Liver (tissue), 3 donors: ENCODE measurements around the gene SDHA.
"Not testable (repeated sequence)": the region's sequence is repeated elsewhere in the genome, so short reads cannot be mapped to it uniquely, and the experiment has no call there.

Experiments
- ATF3 ChIP-seq: IDR thresholded peaks from 2 replicates; pipeline ENCODE4 v1.6.1; 2016; ENCODE audit warnings: antibody characterized with exemption
- CTCF ChIP-seq: fragments of 150-350 bp; IDR thresholded peaks from 2 replicates; pipeline ENCODE4 v1.5.1; 2017; ENCODE audit warnings: improper control_type of control experiment, low read depth, low read length; ENCODE audit not compliant: missing input control
- donor health status: healthy.
- donor health status: healthy.

DNA sequence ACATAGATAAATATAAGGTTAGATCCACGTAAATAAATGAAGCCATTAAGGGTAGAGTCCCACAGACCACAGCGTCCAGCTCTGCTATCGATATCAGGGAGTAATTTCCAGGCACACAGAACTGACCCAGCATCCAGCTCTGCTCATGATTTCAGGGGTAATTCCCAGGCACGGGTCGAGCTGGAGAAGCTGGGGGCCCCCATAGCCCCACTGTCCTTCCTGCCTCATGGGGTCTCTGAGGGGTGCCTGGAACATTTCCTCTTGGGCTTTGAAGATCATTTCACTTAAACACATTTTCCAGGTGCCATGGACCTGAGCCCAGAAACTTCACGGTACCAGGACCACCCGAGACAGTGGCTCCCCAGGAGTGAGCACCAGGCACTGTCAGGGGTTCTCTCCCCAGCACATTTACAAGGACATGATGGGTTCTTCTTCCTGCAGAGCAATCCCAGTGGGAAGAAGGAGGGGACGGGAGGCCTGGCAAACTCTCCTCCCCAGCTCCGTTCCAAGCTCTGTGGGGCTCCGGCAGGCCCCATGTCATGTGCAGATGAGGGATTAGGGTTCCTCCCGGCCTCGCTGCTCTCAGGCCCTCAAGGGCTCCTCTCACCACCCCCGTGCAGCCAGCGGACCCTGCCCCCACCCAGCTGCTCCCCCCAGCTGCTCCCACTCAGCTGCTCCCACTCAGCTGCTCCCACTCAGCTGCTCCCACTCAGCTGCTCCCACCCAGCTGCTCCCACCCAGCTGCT lies 80.0 kb downstream of the SDHA start:
- TF ChIP-seq ATF3, CTCF: not testable (repeated sequence)
